SK-N-SH treated with all-trans-retinoic acid at 6 μM for 48 hours (cell line): ENCODE measurements around the gene SUGCT.

ENCODE experiments used
- ATAC-seq: fragments of 200-7000 bp; cut with Tn5 transposase; 3 replicates; pipeline ENCODE4 v1.9.1; 2020; ENCODE audit warnings: mild to moderate bottlenecking, moderate library complexity
- ARNTL ChIP-seq: fragments of 450-650 bp; formaldehyde crosslinking; IDR thresholded peaks from 2 replicates; pipeline ENCODE4 v1.5.0; 2020; ENCODE audit warnings: low read depth, mild to moderate bottlenecking, moderate library complexity, borderline replicate concordance
- BACH2 ChIP-seq: fragments of 250-450 bp; sonication (Bioruptor Pico); IDR thresholded peaks from 2 replicates; pipeline ENCODE4 v1.9.0; 2021; ENCODE audit warnings: mild to moderate bottlenecking, borderline replicate concordance
- ESRRG ChIP-seq: fragments of 250-450 bp; sonication (Bioruptor Pico); IDR thresholded peaks from 2 replicates; pipeline ENCODE4 v1.6.1; 2021; ENCODE audit warnings: mild to moderate bottlenecking
- GLIS3 ChIP-seq: fragments of 250-450 bp; sonication (Bioruptor Pico); IDR thresholded peaks from 2 replicates; pipeline ENCODE4 v1.5.0; 2020; ENCODE audit warnings: mild to moderate bottlenecking, moderate library complexity
- ISL1 ChIP-seq: fragments of 250-450 bp; sonication (Bioruptor Pico); IDR thresholded peaks from 2 replicates; pipeline ENCODE4 v2.1.2; 2022; ENCODE audit warnings: mild to moderate bottlenecking, moderate library complexity
- OSR1 ChIP-seq: fragments of 250-450 bp; sonication (Bioruptor Pico); IDR thresholded peaks from 2 replicates; pipeline ENCODE4 v1.8.0; 2022; ENCODE audit warnings: moderate library complexity, mild to moderate bottlenecking, inconsistent platforms
- PPARA ChIP-seq: fragments of 250-450 bp; sonication (Bioruptor Pico); IDR thresholded peaks from 2 replicates; pipeline ENCODE4 v1.5.0; 2020; ENCODE audit warnings: mild to moderate bottlenecking, borderline replicate concordance
- RARB ChIP-seq: fragments of 250-450 bp; sonication (Bioruptor Pico); IDR thresholded peaks from 2 replicates; pipeline ENCODE4 v1.8.0; 2021; ENCODE audit warnings: mild to moderate bottlenecking, moderate library complexity
- TOX ChIP-seq: fragments of 250-450 bp; sonication (Bioruptor Pico); IDR thresholded peaks from 2 replicates; pipeline ENCODE4 v1.8.0; 2021; ENCODE audit warnings: mild to moderate bottlenecking, moderate library complexity, borderline replicate concordance
- ZC3H10 ChIP-seq: fragments of 250-450 bp; sonication (Bioruptor Pico); IDR thresholded peaks from 2 replicates; pipeline ENCODE4 v1.5.1; 2021; ENCODE audit warnings: mild to moderate bottlenecking, moderate library complexity
- ZFP3 ChIP-seq: fragments of 250-450 bp; sonication (Bioruptor Pico); IDR thresholded peaks from 2 replicates; pipeline ENCODE4 v1.5.0; 2020; ENCODE audit warnings: mild to moderate bottlenecking, moderate library complexity
- ZFP30 ChIP-seq: fragments of 450-650 bp; formaldehyde crosslinking; IDR thresholded peaks from 2 replicates; pipeline ENCODE4 v1.5.0; 2022; ENCODE audit warnings: mild to moderate bottlenecking, moderate library complexity
- ZNF70 ChIP-seq: fragments of 450-650 bp; formaldehyde crosslinking; IDR thresholded peaks from 2 replicates; pipeline ENCODE4 v1.5.0; 2020; ENCODE audit warnings: mild to moderate bottlenecking, moderate library complexity
- ZNF8 ChIP-seq: fragments of 450-650 bp; formaldehyde crosslinking; IDR thresholded peaks from 2 replicates; pipeline ENCODE4 v1.5.0; 2020; ENCODE audit warnings: mild to moderate bottlenecking, moderate library complexity
- TF ChIP-seq, protein P1 (sequence below): fragments of 250-450 bp; sonication (Bioruptor Pico); IDR thresholded peaks from 2 replicates; pipeline ENCODE4 v1.5.0; 2020; ENCODE audit warnings: mild to moderate bottlenecking, moderate library complexity
- TF ChIP-seq, protein P2 (sequence below): fragments of 250-450 bp; sonication (Bioruptor Pico); IDR thresholded peaks from 2 replicates; pipeline ENCODE4 v1.5.1; 2021; ENCODE audit warnings: mild to moderate bottlenecking, moderate library complexity
- TF ChIP-seq, protein P3 (sequence below): fragments of 250-450 bp; sonication (Bioruptor Pico); IDR thresholded peaks from 2 replicates; pipeline ENCODE4 v1.8.0; 2020; ENCODE audit warnings: mild to moderate bottlenecking, moderate library complexity, borderline replicate concordance

Gene SUGCT

GRCh38 chr7:40704172-40704571 is 569.4 kb downstream of the SUGCT start:
- no peak for ATAC-seq
- no peak for TF ChIP-seq RARB (CRISPR knock-in tag)
- TF ChIP-seq OSR1 (CRISPR knock-in tag) = no peak
- TF ChIP-seq TOX (CRISPR knock-in tag) = no peak
- TF ChIP-seq ZFP30 = no peak
- no peak for TF ChIP-seq ZC3H10
- no peak for TF ChIP-seq GLIS3 (CRISPR knock-in tag)
- no peak for TF ChIP-seq ZNF8 (CRISPR knock-in tag)
- TF ChIP-seq ARNTL (CRISPR knock-in tag) = no peak
- TF ChIP-seq, protein P1, sequence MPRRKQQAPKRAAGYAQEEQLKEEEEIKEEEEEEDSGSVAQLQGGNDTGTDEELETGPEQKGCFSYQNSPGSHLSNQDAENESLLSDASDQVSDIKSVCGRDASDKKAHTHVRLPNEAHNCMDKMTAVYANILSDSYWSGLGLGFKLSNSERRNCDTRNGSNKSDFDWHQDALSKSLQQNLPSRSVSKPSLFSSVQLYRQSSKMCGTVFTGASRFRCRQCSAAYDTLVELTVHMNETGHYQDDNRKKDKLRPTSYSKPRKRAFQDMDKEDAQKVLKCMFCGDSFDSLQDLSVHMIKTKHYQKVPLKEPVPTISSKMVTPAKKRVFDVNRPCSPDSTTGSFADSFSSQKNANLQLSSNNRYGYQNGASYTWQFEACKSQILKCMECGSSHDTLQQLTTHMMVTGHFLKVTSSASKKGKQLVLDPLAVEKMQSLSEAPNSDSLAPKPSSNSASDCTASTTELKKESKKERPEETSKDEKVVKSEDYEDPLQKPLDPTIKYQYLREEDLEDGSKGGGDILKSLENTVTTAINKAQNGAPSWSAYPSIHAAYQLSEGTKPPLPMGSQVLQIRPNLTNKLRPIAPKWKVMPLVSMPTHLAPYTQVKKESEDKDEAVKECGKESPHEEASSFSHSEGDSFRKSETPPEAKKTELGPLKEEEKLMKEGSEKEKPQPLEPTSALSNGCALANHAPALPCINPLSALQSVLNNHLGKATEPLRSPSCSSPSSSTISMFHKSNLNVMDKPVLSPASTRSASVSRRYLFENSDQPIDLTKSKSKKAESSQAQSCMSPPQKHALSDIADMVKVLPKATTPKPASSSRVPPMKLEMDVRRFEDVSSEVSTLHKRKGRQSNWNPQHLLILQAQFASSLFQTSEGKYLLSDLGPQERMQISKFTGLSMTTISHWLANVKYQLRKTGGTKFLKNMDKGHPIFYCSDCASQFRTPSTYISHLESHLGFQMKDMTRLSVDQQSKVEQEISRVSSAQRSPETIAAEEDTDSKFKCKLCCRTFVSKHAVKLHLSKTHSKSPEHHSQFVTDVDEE = no peak
- TF ChIP-seq ESRRG (CRISPR knock-in tag) = no peak
- TF ChIP-seq, protein P2, sequence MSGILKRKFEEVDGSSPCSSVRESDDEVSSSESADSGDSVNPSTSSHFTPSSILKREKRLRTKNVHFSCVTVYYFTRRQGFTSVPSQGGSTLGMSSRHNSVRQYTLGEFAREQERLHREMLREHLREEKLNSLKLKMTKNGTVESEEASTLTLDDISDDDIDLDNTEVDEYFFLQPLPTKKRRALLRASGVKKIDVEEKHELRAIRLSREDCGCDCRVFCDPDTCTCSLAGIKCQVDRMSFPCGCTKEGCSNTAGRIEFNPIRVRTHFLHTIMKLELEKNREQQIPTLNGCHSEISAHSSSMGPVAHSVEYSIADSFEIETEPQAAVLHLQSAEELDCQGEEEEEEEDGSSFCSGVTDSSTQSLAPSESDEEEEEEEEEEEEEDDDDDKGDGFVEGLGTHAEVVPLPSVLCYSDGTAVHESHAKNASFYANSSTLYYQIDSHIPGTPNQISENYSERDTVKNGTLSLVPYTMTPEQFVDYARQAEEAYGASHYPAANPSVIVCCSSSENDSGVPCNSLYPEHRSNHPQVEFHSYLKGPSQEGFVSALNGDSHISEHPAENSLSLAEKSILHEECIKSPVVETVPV = no peak
- no peak for TF ChIP-seq BACH2 (CRISPR knock-in tag)
- no peak for TF ChIP-seq ISL1 (CRISPR knock-in tag)

- ATAC-seq = no peak
Observed at GRCh38 chr7:40706829-40707228, 572.0 kb downstream of the SUGCT start.

DNA sequence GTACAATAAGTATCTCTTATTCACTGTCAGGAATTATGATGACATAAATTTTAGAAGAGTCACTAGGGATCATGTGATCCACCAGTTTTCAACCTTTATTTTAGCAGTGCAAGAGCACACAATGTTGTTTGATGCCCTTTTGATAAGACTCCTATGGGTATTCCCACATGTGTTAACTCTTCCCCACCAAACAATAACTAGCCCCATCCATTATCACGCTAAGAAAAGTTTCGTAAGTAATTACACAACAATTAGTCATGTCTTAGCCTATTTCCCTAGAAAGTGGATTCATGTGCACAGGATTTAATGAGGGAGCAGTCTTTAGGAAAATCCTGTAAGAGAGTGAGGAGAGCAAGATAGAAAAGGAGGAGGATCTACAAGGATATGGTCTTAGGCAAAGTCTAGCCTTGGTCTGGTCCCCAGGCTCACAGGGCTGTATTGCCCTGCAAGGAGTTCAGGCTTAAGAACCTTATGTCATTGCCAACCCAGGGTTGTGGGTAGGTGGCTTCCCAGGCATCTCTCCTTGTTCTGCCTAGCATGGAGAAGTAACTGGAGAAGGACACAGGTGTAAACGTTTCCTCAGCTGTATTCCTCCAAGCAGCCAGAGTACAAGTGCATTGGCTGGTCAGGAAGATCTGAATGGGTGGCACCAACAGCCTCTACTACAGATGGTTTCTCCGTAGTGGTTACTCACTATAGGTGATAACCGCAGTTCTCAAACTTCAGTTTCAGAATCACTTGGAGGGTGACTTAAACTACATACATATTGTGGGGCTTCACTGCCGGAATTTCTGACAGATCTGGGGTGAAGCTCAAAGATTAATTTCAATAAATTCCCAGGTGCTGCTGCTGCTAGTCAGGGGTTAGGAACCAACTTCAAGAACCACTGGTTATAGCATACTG is 574.5 kb downstream of the SUGCT start:
- ATAC-seq = no peak
- TF ChIP-seq ZC3H10 = no peak
- no peak for TF ChIP-seq ZFP3 (CRISPR knock-in tag)
- no peak for TF ChIP-seq GLIS3 (CRISPR knock-in tag)

More at GRCh38 chr7:40706829-40707228, 572.0 kb downstream of the SUGCT start:
- TF ChIP-seq PPARA (CRISPR knock-in tag) (no peak), ZNF70 (CRISPR knock-in tag) (no peak), ESRRG (CRISPR knock-in tag) (no peak), ZFP30 (no peak), ZNF8 (CRISPR knock-in tag) (no peak), BACH2 (CRISPR knock-in tag) (no peak)

DNA sequence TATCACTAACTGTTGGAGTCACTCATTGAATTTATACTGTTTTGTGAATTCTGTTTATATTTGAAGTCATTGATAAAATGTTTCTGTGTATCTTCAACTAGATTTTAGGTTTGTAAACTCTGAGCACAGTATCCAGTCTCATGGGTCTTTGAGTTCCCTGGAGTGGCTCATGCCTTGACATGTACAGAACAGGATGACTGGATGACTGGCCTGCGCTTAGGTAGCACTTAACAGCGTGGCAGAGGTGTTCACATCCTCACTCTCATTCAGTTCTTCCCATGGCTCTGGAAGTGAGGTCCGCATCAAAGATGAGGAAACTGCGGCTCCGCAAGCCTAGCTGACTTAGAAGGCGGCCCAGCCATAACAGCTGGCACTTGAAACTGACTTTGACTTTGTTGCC is 576.9 kb downstream of the SUGCT start:
- no peak for TF ChIP-seq ZNF8 (CRISPR knock-in tag)
- TF ChIP-seq ISL1 (CRISPR knock-in tag) = no peak
- no peak for TF ChIP-seq ESRRG (CRISPR knock-in tag)
- TF ChIP-seq OSR1 (CRISPR knock-in tag) = no peak
- no peak for TF ChIP-seq TOX (CRISPR knock-in tag)
- no peak for TF ChIP-seq BACH2 (CRISPR knock-in tag)
- no peak for TF ChIP-seq ZC3H10
- TF ChIP-seq, protein P2 = no peak
- TF ChIP-seq, protein P3, sequence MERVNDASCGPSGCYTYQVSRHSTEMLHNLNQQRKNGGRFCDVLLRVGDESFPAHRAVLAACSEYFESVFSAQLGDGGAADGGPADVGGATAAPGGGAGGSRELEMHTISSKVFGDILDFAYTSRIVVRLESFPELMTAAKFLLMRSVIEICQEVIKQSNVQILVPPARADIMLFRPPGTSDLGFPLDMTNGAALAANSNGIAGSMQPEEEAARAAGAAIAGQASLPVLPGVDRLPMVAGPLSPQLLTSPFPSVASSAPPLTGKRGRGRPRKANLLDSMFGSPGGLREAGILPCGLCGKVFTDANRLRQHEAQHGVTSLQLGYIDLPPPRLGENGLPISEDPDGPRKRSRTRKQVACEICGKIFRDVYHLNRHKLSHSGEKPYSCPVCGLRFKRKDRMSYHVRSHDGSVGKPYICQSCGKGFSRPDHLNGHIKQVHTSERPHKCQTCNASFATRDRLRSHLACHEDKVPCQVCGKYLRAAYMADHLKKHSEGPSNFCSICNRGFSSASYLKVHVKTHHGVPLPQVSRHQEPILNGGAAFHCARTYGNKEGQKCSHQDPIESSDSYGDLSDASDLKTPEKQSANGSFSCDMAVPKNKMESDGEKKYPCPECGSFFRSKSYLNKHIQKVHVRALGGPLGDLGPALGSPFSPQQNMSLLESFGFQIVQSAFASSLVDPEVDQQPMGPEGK = no peak
- no peak for ATAC-seq
